DND-41 (cell line): ENCODE measurements around the gene CELA1.
A peak's percentile ranks its signal among the peaks of the same experiment; 100 is the strongest.

Experiments used
- ATAC-seq: fragments of 200-7000 bp; cut with Tn5 transposase; 3 replicates; pipeline ENCODE4 v1.9.1; 2021; ENCODE audit warnings: low read depth; ENCODE audit not compliant: insufficient read depth
- DNase-seq: peaks from one replicate; pipeline ENCODE4 v3.0.0-alpha.2; 2020
- H2AFZ ChIP-seq: 2 replicates; pipeline ENCODE4 v1.6.0; 2012; ENCODE audit warnings: low read depth, low read length
- H3K27ac ChIP-seq: 2 replicates; pipeline ENCODE4 v1.5.1; 2012; ENCODE audit warnings: low read length, inconsistent platforms
- H3K27me3 ChIP-seq: fragments of 200-600 bp; sonication (generic); 2 replicates; pipeline ENCODE4 v1.6.0; 2012; ENCODE audit warnings: low read length, mild to moderate bottlenecking, inconsistent platforms; ENCODE audit not compliant: insufficient read depth, poor library complexity
- H3K36me3 ChIP-seq: 2 replicates; pipeline ENCODE4 v1.5.1; 2012; ENCODE audit warnings: low read length, inconsistent platforms; ENCODE audit not compliant: insufficient read depth
- H3K4me1 ChIP-seq: 2 replicates; pipeline ENCODE4 v1.5.1; 2012; ENCODE audit warnings: mild to moderate bottlenecking, low read length; ENCODE audit not compliant: insufficient read depth
- H3K4me2 ChIP-seq: 2 replicates; pipeline ENCODE4 v1.6.0; 2012; ENCODE audit warnings: mild to moderate bottlenecking, moderate library complexity, low read length, inconsistent platforms; ENCODE audit not compliant: insufficient read depth
- H3K4me3 ChIP-seq, 2 experiments: fragments of 200-600 bp in 1 of 2; shearing (Covaris generic) in 1 of 2; 2 replicates each; pipeline ENCODE4 v1.5.1; 2012 to 2016; ENCODE audit warnings: inconsistent platforms in 2 of 2, low read length in 2 of 2, mild to moderate bottlenecking in 2 of 2, low read depth in 1 of 2, moderate library complexity in 1 of 2
- H3K79me2 ChIP-seq: 2 replicates; pipeline ENCODE4 v1.6.0; 2012; ENCODE audit warnings: low read length, inconsistent platforms; ENCODE audit not compliant: insufficient read depth
- H3K9ac ChIP-seq: 2 replicates; pipeline ENCODE4 v1.6.0; 2012; ENCODE audit warnings: low read depth, mild to moderate bottlenecking, inconsistent platforms, low read length, moderate library complexity
- H3K9me3 ChIP-seq: 2 replicates; pipeline ENCODE4 v1.5.1; 2012; ENCODE audit warnings: low read length, moderate library complexity, mild to moderate bottlenecking, inconsistent platforms; ENCODE audit not compliant: insufficient read depth, severe bottlenecking
- H4K20me1 ChIP-seq: 2 replicates; pipeline ENCODE4 v1.6.0; 2012; ENCODE audit warnings: low read length; ENCODE audit not compliant: insufficient read depth
- EZH2 ChIP-seq: IDR thresholded peaks from 3 replicates; pipeline ENCODE4 v1.6.1; 2012; ENCODE audit warnings: borderline replicate concordance, low read depth, mild to moderate bottlenecking, moderate library complexity, low read length, inconsistent platforms; ENCODE audit not compliant: severe bottlenecking
- TF ChIP-seq, protein P1 (sequence below): IDR thresholded peaks from 2 replicates; pipeline ENCODE4 v1.5.1; 2012; ENCODE audit warnings: borderline replicate concordance, low read length, moderate library complexity, mild to moderate bottlenecking; ENCODE audit not compliant: poor library complexity, severe bottlenecking; ENCODE audit errors: extremely low read depth

Gene CELA1

DNA sequence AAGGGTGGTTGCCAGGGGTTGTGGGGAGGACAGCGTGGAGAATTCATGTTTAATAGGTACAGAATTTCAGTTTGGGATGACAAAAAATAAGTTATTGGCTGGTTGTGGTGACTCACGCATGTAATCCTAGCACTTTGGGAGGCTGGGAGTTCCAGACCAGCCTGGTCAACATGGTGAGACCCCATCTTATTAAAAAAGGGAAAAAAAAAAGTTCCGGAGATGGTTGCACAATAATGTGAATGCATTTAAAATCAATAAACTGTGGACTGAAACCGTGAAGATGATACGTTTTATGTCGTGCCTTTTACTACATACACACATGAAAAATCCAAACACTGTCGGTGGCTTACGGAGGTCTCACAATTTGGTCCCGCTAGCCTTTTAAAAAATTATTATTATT, 24.2 kb upstream of the CELA1 start:
- Histone ChIP-seq H3K9ac (no peak overlapping the region), H3K27me3 (no peaks in the 10 kb centered on the region), H3K4me1 (peaks cover 55% of the 10 kb centered on the region), H3K9me3 (no peaks in the 10 kb centered on the region), H3K27ac (peak overlapping the region; percentile 37), H3K4me3 (no peak overlapping the region), H3K79me2 (no peaks in the 10 kb centered on the region), H4K20me1 (no peaks in the 10 kb centered on the region; the same call in 1 of the 2 replicates), H3K4me2 (no peak overlapping the region), H2AFZ (no peak overlapping the region), H3K36me3 (peaks cover 61% of the 10 kb centered on the region)
- DNase-seq (no peak), ATAC-seq (no peak)
- TF ChIP-seq, protein P1, sequence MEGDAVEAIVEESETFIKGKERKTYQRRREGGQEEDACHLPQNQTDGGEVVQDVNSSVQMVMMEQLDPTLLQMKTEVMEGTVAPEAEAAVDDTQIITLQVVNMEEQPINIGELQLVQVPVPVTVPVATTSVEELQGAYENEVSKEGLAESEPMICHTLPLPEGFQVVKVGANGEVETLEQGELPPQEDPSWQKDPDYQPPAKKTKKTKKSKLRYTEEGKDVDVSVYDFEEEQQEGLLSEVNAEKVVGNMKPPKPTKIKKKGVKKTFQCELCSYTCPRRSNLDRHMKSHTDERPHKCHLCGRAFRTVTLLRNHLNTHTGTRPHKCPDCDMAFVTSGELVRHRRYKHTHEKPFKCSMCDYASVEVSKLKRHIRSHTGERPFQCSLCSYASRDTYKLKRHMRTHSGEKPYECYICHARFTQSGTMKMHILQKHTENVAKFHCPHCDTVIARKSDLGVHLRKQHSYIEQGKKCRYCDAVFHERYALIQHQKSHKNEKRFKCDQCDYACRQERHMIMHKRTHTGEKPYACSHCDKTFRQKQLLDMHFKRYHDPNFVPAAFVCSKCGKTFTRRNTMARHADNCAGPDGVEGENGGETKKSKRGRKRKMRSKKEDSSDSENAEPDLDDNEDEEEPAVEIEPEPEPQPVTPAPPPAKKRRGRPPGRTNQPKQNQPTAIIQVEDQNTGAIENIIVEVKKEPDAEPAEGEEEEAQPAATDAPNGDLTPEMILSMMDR = no peak
- TF ChIP-seq EZH2 = no peak

DNA sequence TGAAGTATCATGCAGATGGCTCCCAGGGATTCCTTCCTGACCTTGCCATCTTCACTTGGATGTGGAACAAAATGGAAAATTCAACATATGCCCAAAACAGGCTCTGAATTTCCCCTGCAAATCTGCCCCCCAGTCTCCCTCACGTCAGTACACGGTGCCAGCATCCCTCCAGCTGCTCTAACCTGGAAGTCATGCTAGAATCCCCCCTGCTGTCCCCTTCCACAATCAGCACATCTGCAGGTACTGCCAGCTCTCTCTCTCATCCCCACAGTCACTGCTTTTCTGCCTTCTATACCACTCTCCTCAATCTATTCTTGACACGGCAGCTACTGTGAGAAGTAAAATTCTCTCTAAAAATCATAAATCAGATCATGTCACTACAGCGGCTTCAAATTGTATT, 23.1 kb upstream of the CELA1 start:
- DNase-seq (peak; percentile 63), ATAC-seq (peak; percentile 20; the same call in 2 of the 3 replicates)
- Histone ChIP-seq H3K79me2 (no peaks in the 10 kb centered on the region), H2AFZ (no peak overlapping the region), H3K36me3 (peaks cover 62% of the 10 kb centered on the region), H3K9me3 (no peaks in the 10 kb centered on the region), H3K4me1 (peaks cover 49% of the 10 kb centered on the region), H3K27ac (peak overlapping the region; percentile 96), H3K4me2 (peak overlapping the region; percentile 60), H3K9ac (peak overlapping the region; percentile 52), H3K4me3 (peak overlapping the region in 1 of 2 experiments; percentile 35; a peak in 2 of 4 replicates), H4K20me1 (no peaks in the 10 kb centered on the region; the same call in 1 of the 2 replicates), H3K27me3 (no peaks in the 10 kb centered on the region)
- TF ChIP-seq, protein P1 = peak; percentile 11
- no peak for TF ChIP-seq EZH2

DNA sequence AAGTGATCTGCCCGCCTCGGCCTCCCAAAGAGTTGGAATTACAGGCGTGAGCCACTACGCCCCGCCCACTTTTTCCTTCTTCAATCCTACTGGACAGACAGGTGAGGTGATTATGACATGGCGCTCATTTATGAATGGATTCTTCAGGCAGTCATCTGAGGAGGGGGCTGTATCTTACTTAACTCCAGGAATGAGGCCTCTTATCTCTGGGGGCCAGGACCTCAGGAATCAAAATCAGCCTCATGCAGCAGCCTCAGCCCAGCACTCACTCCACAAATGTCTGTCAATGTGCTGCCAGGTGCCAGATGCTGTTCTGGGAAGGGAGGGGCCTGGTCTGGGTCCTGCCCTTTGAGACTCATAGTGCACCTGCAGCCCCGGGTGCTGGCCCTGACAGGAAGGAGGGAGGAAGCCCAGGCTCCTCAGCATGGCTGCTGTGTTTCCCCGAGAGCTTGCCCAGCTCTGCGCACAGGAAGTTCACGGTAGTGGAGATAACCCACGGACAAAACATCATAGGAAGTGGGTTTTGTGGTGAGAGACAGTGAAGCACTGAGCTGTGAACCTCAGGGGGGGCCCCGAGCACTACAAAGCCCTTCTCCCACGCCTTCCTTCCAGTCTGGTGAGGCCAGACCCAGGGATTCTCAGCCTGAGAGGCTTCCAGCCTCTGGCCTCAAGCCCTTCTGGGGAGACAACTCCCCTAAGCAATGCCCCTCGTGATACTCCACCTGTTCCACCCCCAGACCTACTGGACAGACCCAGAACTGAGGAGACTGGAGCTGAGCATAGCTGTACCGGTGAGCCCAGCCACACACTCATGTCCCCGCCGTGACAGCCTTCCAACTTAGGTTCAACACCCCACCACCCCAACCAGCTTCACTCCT, 22.4 kb upstream of the CELA1 start:
- TF ChIP-seq, protein P1 = no peak
- no peak for TF ChIP-seq EZH2
- H3K9ac ChIP-seq = peak overlapping the region; percentile 52
- peak overlapping the region; percentile 96 for H3K27ac ChIP-seq
- H3K9me3 ChIP-seq = no peaks in the 10 kb centered on the region
- H2AFZ ChIP-seq = no peak overlapping the region
- ATAC-seq = peak; percentile 94
- DNase-seq = peak; percentile 99
- peak overlapping the region in 1 of 2 experiments; percentile 35; a peak in 2 of 4 replicates for H3K4me3 ChIP-seq
- H3K36me3 ChIP-seq = peaks cover 63% of the 10 kb centered on the region
- peak overlapping the region; percentile 60 for H3K4me2 ChIP-seq
- H3K4me1 ChIP-seq = peaks cover 45% of the 10 kb centered on the region
- no peaks in the 10 kb centered on the region; the same call in 1 of the 2 replicates for H4K20me1 ChIP-seq
- H3K79me2 ChIP-seq = no peaks in the 10 kb centered on the region
- no peaks in the 10 kb centered on the region for H3K27me3 ChIP-seq
